ENCODE results near the gene DNMT1.
"Not testable (repeated sequence)": the region's sequence is repeated elsewhere in the genome, so short reads cannot be mapped to it uniquely, and the experiment has no call there.

The DNMT1 gene

GRCh38 chr19:10182076-10182475 lies 12.7 kb downstream of the DNMT1 start:
- FAIRE-seq, result no peak

GRCh38 chr19:10180459-10180858 lies 14.3 kb downstream of the DNMT1 start:
- no peak for FAIRE-seq

- FAIRE-seq, result not testable (repeated sequence)
Observed at GRCh38 chr19:10180024-10180423, 14.7 kb downstream of the DNMT1 start.

GRCh38 chr19:10173527-10173926 lies 21.2 kb downstream of the DNMT1 start:
- FAIRE-seq, result no peak

- no peak for FAIRE-seq
Observed at GRCh38 chr19:10168386-10168948, 26.3 kb downstream of the DNMT1 start.

GRCh38 chr19:10167459-10167858 lies 27.3 kb downstream of the DNMT1 start:
- FAIRE-seq, result no peak

- FAIRE-seq, result not testable (repeated sequence)
Observed at GRCh38 chr19:10166501-10166900, 28.3 kb downstream of the DNMT1 start.

- FAIRE-seq, result no peak
Observed at GRCh38 chr19:10166046-10166445, 28.7 kb downstream of the DNMT1 start.

- no peak for FAIRE-seq
Observed at GRCh38 chr19:10163536-10163935, 31.2 kb downstream of the DNMT1 start.

- FAIRE-seq, result no peak
Observed at GRCh38 chr19:10159610-10160009, 35.1 kb downstream of the DNMT1 start.

- FAIRE-seq, result no peak
Observed at GRCh38 chr19:10158485-10158884, 36.3 kb downstream of the DNMT1 start.

- FAIRE-seq, result no peak
Observed at GRCh38 chr19:10158071-10158470, 36.7 kb downstream of the DNMT1 start.

GRCh38 chr19:10155839-10156238 lies 38.9 kb downstream of the DNMT1 start:
- no peak for FAIRE-seq

GRCh38 chr19:10152100-10152499 lies 42.7 kb downstream of the DNMT1 start:
- no peak for FAIRE-seq

GRCh38 chr19:10151521-10151920 lies 43.2 kb downstream of the DNMT1 start:
- no peak for FAIRE-seq

GRCh38 chr19:10149427-10149826 lies 45.3 kb downstream of the DNMT1 start:
- FAIRE-seq, result no peak

- FAIRE-seq, result no peak
Observed at GRCh38 chr19:10146142-10146541, 48.6 kb downstream of the DNMT1 start.

- FAIRE-seq, result no peak
Observed at GRCh38 chr19:10145031-10145430, 49.7 kb downstream of the DNMT1 start.

GRCh38 chr19:10144361-10144760 lies 50.4 kb downstream of the DNMT1 start:
- FAIRE-seq, result no peak

- no peak for FAIRE-seq
Observed at GRCh38 chr19:10143681-10144080, 51.1 kb downstream of the DNMT1 start.

- FAIRE-seq, result no peak
Observed at GRCh38 chr19:10142701-10143375, 51.9 kb downstream of the DNMT1 start.

- FAIRE-seq, result no peak
Observed at GRCh38 chr19:10141973-10142372, 52.8 kb downstream of the DNMT1 start.

- no peak for FAIRE-seq
Observed at GRCh38 chr19:10141479-10141878, 53.3 kb downstream of the DNMT1 start.

- no peak for FAIRE-seq
Observed at GRCh38 chr19:10139952-10140351, 54.8 kb downstream of the DNMT1 start.
